ENCODE measurements around the gene BCR. TPM values are rescaled to one million over a fixed set of nuclear protein-coding genes. Genes with fewer than 3 reads are reported as not detected.

Gene BCR
- total and polyA plus RNA-seq, 2 of the 4 experiments (the other 2 are of a cell fraction): 28.9 to 44.6 TPM

GRCh38 chr22:23133922-23134321, 46.4 kb upstream of the BCR start:
- Histone ChIP-seq H2BK120ac (ENCODE audit: low read depth, low read length) (no peak overlapping the region), H4K91ac (ENCODE audit: insufficient read depth, low read depth, low read length) (no peak overlapping the region), H3K18ac (ENCODE audit: low read depth, low read length) (no peak overlapping the region), H2AFZ (replicated peaks; ENCODE audit: low read length, poor library complexity) (no peak overlapping the region), H2BK5ac (ENCODE audit: low read depth, low read length, poor library complexity, severe bottlenecking) (no peak overlapping the region), H3K27ac (ENCODE audit: insufficient read depth, low read length) (no peak overlapping the region), H4K5ac (ENCODE audit: low read depth, low read length) (no peak overlapping the region), H2BK20ac (ENCODE audit: low read depth, low read length) (no peak overlapping the region), H3K9ac (ENCODE audit: low read depth, low read length) (no peak overlapping the region), H4K20me1 (ENCODE audit: insufficient read depth, low read length) (no peaks in the 10 kb centered on the region), H3K4ac (ENCODE audit: low read depth, low read length) (no peak overlapping the region), H3K4me3 (ENCODE audit: insufficient read depth, low read depth, low read length) (no peak overlapping the region), H3K9me3 (ENCODE audit: control insufficient read depth, insufficient read depth, low read length) (no peaks in the 10 kb centered on the region), H3K4me1 (ENCODE audit: control insufficient read depth, insufficient read depth, low read length) (0 out of 2 replicates have a peak, but pooled peaks cover 2% of the 10 kb centered on the region), H3K9me1 (ENCODE audit: insufficient read depth, low read length) (no peaks in the 10 kb centered on the region), H3K23ac (ENCODE audit: low read depth, low read length) (no peak overlapping the region), H2AK5ac (ENCODE audit: low read depth, low read length) (no peak overlapping the region), H3K27me3 (ENCODE audit: control insufficient read depth, insufficient read depth, low read length) (peaks cover 20% of the 10 kb centered on the region), H3K14ac (replicated peaks; ENCODE audit: low read depth, low read length) (no peak overlapping the region), H2AK9ac (replicated peaks; ENCODE audit: low read depth, low read length, poor library complexity) (no peak overlapping the region), H3K4me2 (ENCODE audit: low read depth, low read length) (no peak overlapping the region), H4K8ac (ENCODE audit: low read depth in 2 of 2, low read length in 2 of 2) (no peak overlapping the region), H3K56ac (ENCODE audit: extremely low read depth, insufficient read depth, low read length) (no peak overlapping the region), H2BK15ac (ENCODE audit: low read depth, low read length) (no peak overlapping the region), H3K79me1 (ENCODE audit: low read depth in 1 of 2, low read length in 2 of 2) (no peaks in the 10 kb centered on the region), H3K36me3 (ENCODE audit: control insufficient read depth, insufficient read depth, low read length) (no peaks in the 10 kb centered on the region)
- intact Hi-C loops (cut with micrococcal nuclease) (loop anchor here (10.0 kb wide), 1 partner anchor 669 kb away; no protein-coding TSS in a partner anchor), dilution Hi-C loops (cut with HindIII; ENCODE audit: low sequenced_read_pairs, unreplicated experiment) (no loop called here), in situ Hi-C loops (cut with MboI; ENCODE audit: low sequenced_read_pairs) (no loop called here)
- ChIA-PET POLR2A (ENCODE audit: unreplicated experiment) (no interaction called here), CTCF (no interaction called here)
- BruUV-seq (replicated peaks): no TSS peak
- no peak for TF ChIP-seq CTCF (conservative IDR thresholded peaks at IDR 0.05; ENCODE audit: low read depth, low read length)
- no peak for TF ChIP-seq NFE2L2 (IDR thresholded peaks at IDR 0.05; ENCODE audit: low read depth, low read length)
- no peak for TF ChIP-seq POLR2A (IDR thresholded peaks at IDR 0.05; ENCODE audit: low read depth, low read length)
- no peak for TF ChIP-seq SMC3 (IDR thresholded peaks at IDR 0.05; ENCODE audit: low read depth, low read length)
- TF ChIP-seq USF2 (IDR thresholded peaks at IDR 0.05; ENCODE audit: low read depth, low read length): no peak
- TF ChIP-seq MXI1 (IDR thresholded peaks at IDR 0.05; ENCODE audit: borderline replicate concordance, low read depth, low read length): no peak
- TF ChIP-seq BHLHE40 (IDR thresholded peaks at IDR 0.05; ENCODE audit: low read depth, low read length): no peak
- no peak for TF ChIP-seq CHD1 (IDR thresholded peaks at IDR 0.05; ENCODE audit: low read depth, low read length)
- WGBS, 2 experiments (ENCODE audit: extremely low coverage in 2 of 2, insufficient read length in 1 of 2): no CpG with 5 or more reads among the region's 10 CpGs
- no peak for DNase-seq
- ATAC-seq (ENCODE audit: low read depth): no peak

All from IMR-90 (cell line).